ENCODE results near the gene SHFL. TPM values are rescaled to one million over a fixed set of nuclear protein-coding genes. Genes with fewer than 3 reads are reported as not detected.

The SHFL gene
- total RNA-seq, 4 donors from 2014 or later = 2.2 to 11.2 (median 2.8) TPM

GRCh38 chr19:10141973-10142372 is 55.9 kb downstream of the SHFL start:
- Histone ChIP-seq H3K27ac (no peak overlapping the region), H3K4me3 (no peak overlapping the region), H3K27me3 (no peaks in the 10 kb centered on the region), H3K36me3 (peaks cover 0 to 79% of the 10 kb centered on the region in 2 donors), H3K9me3 (no peaks in the 10 kb centered on the region), H3K4me1 (no peaks in the 10 kb centered on the region)
- no peak for ATAC-seq
- DNase-seq = no peak
- in situ Hi-C loops (cut with MboI; ENCODE audit: low sequenced_read_pairs in 4 of 4) (no loop called here), intact Hi-C loops (cut with DNase I; ENCODE audit: low total_unique reads) (no loop called here)
- TF ChIP-seq CTCF (IDR thresholded peaks at IDR 0.05 in 4 of 5, conservative IDR thresholded peaks at IDR 0.05 in 1 of 5) = no peak
- TF ChIP-seq POLR2A (IDR thresholded peaks at IDR 0.05) = no peak

Small RNA genes within 50 kb of the gene (microRNA-seq; reads per million reads assigned to microRNA genes)
- 0 reads per million in 2 donors for gene MIR5589 (ENCODE audit: borderline replicate concordance in 2 of 2)

Other genes starting within 250 kb of the SHFL start
- under 1 TPM in 2 of 4 donors, not detected in 2; 0.25 to 0.78 TPM for gene OLFM2, start 149.8 kb upstream of the SHFL start, total RNA-seq
- gene COL5A3, start 75.8 kb upstream of the SHFL start, total RNA-seq = 1 to 10 TPM; 5.7 to 9.8 (median 6.6) TPM
- not detected for gene RDH8, start 72.8 kb upstream of the SHFL start, total RNA-seq
- 1 to 10 TPM in 1 of 4 donors, not detected in 3; 4.0 TPM for gene ANGPTL6, start 16.4 kb downstream of the SHFL start, total RNA-seq
- gene PPAN, start 20.0 kb downstream of the SHFL start, total RNA-seq = 10 to 100 TPM; 30.5 to 42.3 (median 36.7) TPM
- gene P2RY11, start 25.4 kb downstream of the SHFL start, total RNA-seq = 1 to 10 TPM in 3 of 4 donors, not detected in 1; 2.4 to 4.3 (median 3.9) TPM
- gene EIF3G, start 33.6 kb downstream of the SHFL start, total RNA-seq = 100 to 1,000 TPM; 321 to 516 (median 354) TPM
- 10 to 100 TPM; 11.5 to 43.0 (median 17.7) TPM for gene DNMT1, start 108.6 kb downstream of the SHFL start, total RNA-seq
- 1 to 10 TPM in 2 of 4 donors, under 1 TPM in 2; 0.56 to 2.2 (median 1.1) TPM for gene S1PR2, start 145.0 kb downstream of the SHFL start, total RNA-seq
- 100 to 1,000 TPM in 1 of 4 donors, 10 to 100 TPM in 3; 68.3 to 112 (median 84.4) TPM for gene MRPL4, start 165.9 kb downstream of the SHFL start, total RNA-seq
- gene ICAM1, start 184.8 kb downstream of the SHFL start, total RNA-seq = 10 to 100 TPM in 1 of 4 donors, 1 to 10 TPM in 3; 5.0 to 10.5 (median 7.7) TPM
- not detected for gene ICAM4, start 200.6 kb downstream of the SHFL start, total RNA-seq
- not detected for gene ICAM5, start 203.6 kb downstream of the SHFL start, total RNA-seq
- 1 to 10 TPM in 1 of 4 donors, under 1 TPM in 1, not detected in 2; 0.80 to 3.1 TPM for gene ZGLP1, start 223.5 kb downstream of the SHFL start, total RNA-seq
- 10 to 100 TPM in 3 of 4 donors, 1 to 10 TPM in 1; 9.1 to 32.0 (median 21.9) TPM for gene FDX2, start 229.7 kb downstream of the SHFL start, total RNA-seq
- 10 to 100 TPM; 10.0 to 15.9 (median 11.8) TPM for gene RAVER1, start 247.2 kb downstream of the SHFL start, total RNA-seq

Measured in gastrocnemius medialis (tissue), 4 donors.